H1 (cell line): ENCODE data around the gene LUM. TPM values are rescaled to one million over a fixed set of nuclear protein-coding genes. Genes with fewer than 3 reads are reported as not detected.

Experiments used
- CTCF ChIA-PET: fragments of 300-600 bp; sonication (Branson Sonifier 250); formaldehyde crosslinking; loops from one replicate; lab custom pipeline; 2021; ENCODE audit not compliant: partially characterized antibody; lab: Charles Lee
- POLR2A ChIA-PET: fragments of 300-600 bp; sonication (Branson Sonifier 250); formaldehyde crosslinking; loops from one replicate; lab custom pipeline; 2021; ENCODE audit warnings: inconsistent platforms; ENCODE audit not compliant: partially characterized antibody; lab: Charles Lee
- DNase-seq, 2 experiments: peaks; one replicate each; pipeline versions ENCODE4 v3.0.0 to v3.0.0-alpha.2; 2010 to 2022; ENCODE audit warnings: low spot score in 2 of 2, low read depth in 1 of 2, mixed read lengths in 1 of 2
- FAIRE-seq: peaks from 2 replicates; lab custom pipeline; 2011; peaks lifted over from hg19 to GRCh38; lab: Jason Lieb, UNC
- H2AFZ ChIP-seq: 2 replicates; pipeline ENCODE4 v1.8.1; 2012; ENCODE audit warnings: low read length, inconsistent platforms
- H2AK5ac ChIP-seq: 2 replicates; pipeline ENCODE4 v1.6.1; 2013; ENCODE audit warnings: low read depth, low read length
- H2BK120ac ChIP-seq: replicated peaks from 2 replicates; pipeline ENCODE3; 2013; ENCODE audit warnings: low read depth, low read length, inconsistent platforms
- H2BK12ac ChIP-seq: 2 replicates; pipeline ENCODE4 v1.6.1; 2013; ENCODE audit warnings: low read depth, low read length
- H2BK15ac ChIP-seq: 2 replicates; pipeline ENCODE4 v1.6.1; 2013; ENCODE audit warnings: low read length
- H2BK20ac ChIP-seq: 2 replicates; pipeline ENCODE4 v1.6.1; 2013; ENCODE audit warnings: low read length
- H2BK5ac ChIP-seq: 2 replicates; pipeline ENCODE4 v1.6.1; 2013; ENCODE audit warnings: low read depth, low read length
- H3K14ac ChIP-seq: 2 replicates; pipeline ENCODE4 v1.6.1; 2013; ENCODE audit warnings: inconsistent platforms; ENCODE audit not compliant: insufficient read length
- H3K18ac ChIP-seq: 2 replicates; pipeline ENCODE4 v1.6.1; 2013; ENCODE audit warnings: low read length; ENCODE audit errors: extremely low read depth
- H3K23ac ChIP-seq: 2 replicates; pipeline ENCODE4 v1.6.1; 2013; ENCODE audit warnings: inconsistent platforms; ENCODE audit not compliant: insufficient read length
- H3K23me2 ChIP-seq: 2 replicates; pipeline ENCODE4 v1.6.1; 2013; ENCODE audit warnings: low read depth, low read length
- H3K27ac ChIP-seq: 2 replicates; pipeline ENCODE4 v1.6.1; 2011; ENCODE audit warnings: low read depth, low read length, inconsistent platforms
- H3K27me3 ChIP-seq, 4 experiments: replicated peaks in 1 of 4; 1 replicate in 1 of 4; 2 replicates in 3 of 4; pipeline versions ENCODE4 v1.6.1 to v1.8.1; 2011 to 2013; ENCODE audit warnings: low read length in 3 of 4, mild to moderate bottlenecking in 3 of 4, inconsistent platforms in 2 of 4, mixed read lengths in 2 of 4, moderate library complexity in 1 of 4; ENCODE audit not compliant: control insufficient read depth in 3 of 4, insufficient read depth in 3 of 4; ENCODE audit errors: extremely low read depth in 1 of 4
- H3K36me3 ChIP-seq, 4 experiments: 2 replicates each; pipeline versions ENCODE4 v1.6.1 to v1.8.1; 2011 to 2013; ENCODE audit warnings: mild to moderate bottlenecking in 4 of 4, low read length in 3 of 4, moderate library complexity in 2 of 4, control low read depth in 1 of 4, inconsistent platforms in 1 of 4; ENCODE audit not compliant: insufficient read depth in 4 of 4, control insufficient read depth in 2 of 4
- H3K4ac ChIP-seq: replicated peaks from 2 replicates; pipeline ENCODE3; 2013; ENCODE audit warnings: low read length, low read depth, mixed read lengths, inconsistent platforms; ENCODE audit not compliant: insufficient read length
- H3K4me1 ChIP-seq, 4 experiments: replicated peaks in 1 of 4; 1 replicate in 1 of 4; 2 replicates in 3 of 4; pipeline versions ENCODE4 v1.6.1 to v1.8.1; 2011 to 2013; ENCODE audit warnings: low read length in 3 of 4, inconsistent platforms in 2 of 4, mixed read lengths in 1 of 4; ENCODE audit not compliant: insufficient read depth in 4 of 4, control insufficient read depth in 3 of 4
- H3K4me2 ChIP-seq, 2 experiments: 2 replicates each; pipeline versions ENCODE4 v1.6.1 to v1.8.1; 2011 to 2013; ENCODE audit warnings: low read depth in 2 of 2, low read length in 2 of 2, control low read depth in 1 of 2, inconsistent platforms in 1 of 2, mild to moderate bottlenecking in 1 of 2; ENCODE audit not compliant: insufficient read depth in 1 of 2
- H3K4me3 ChIP-seq, 4 experiments: fragments of 200-600, 300-600 bp in 1 of 4; sonication (generic), shearing (Covaris generic), sonication (Bioruptor Twin) in 1 of 4; 2 replicates each; pipeline versions ENCODE4 v1.5.1 to v1.8.1; 2011 to 2016; ENCODE audit warnings: low read length in 4 of 4, low read depth in 3 of 4, control low read depth in 2 of 4, inconsistent platforms in 2 of 4, mild to moderate bottlenecking in 2 of 4, mixed read lengths in 1 of 4, moderate library complexity in 1 of 4; ENCODE audit not compliant: insufficient read depth in 2 of 4; ENCODE audit errors: extremely low read depth in 1 of 4
- H3K56ac ChIP-seq: replicated peaks from 2 replicates; pipeline ENCODE3; 2013; ENCODE audit warnings: low read depth, mild to moderate bottlenecking, mixed read lengths, low read length, inconsistent platforms; ENCODE audit not compliant: insufficient read length
- H3K79me1 ChIP-seq: 2 replicates; pipeline ENCODE4 v1.6.1; 2013; ENCODE audit warnings: low read depth, low read length, control low read depth
- H3K79me2 ChIP-seq, 2 experiments: 2 replicates each; pipeline versions ENCODE4 v1.6.1 to v1.8.1; 2012 to 2013; ENCODE audit warnings: low read length in 2 of 2, mild to moderate bottlenecking in 2 of 2, inconsistent platforms in 1 of 2; ENCODE audit not compliant: insufficient read depth in 2 of 2, control insufficient read depth in 1 of 2
- H3K9ac ChIP-seq, 4 experiments: replicated peaks in 1 of 4; 1 replicate in 1 of 4; 2 replicates in 3 of 4; pipeline versions ENCODE4 v1.6.1 to v1.8.1; 2011 to 2013; ENCODE audit warnings: low read depth in 3 of 4, low read length in 3 of 4, control low read depth in 2 of 4, mild to moderate bottlenecking in 2 of 4, moderate library complexity in 2 of 4, inconsistent platforms in 1 of 4; ENCODE audit errors: extremely low read depth in 1 of 4
- H3K9me3 ChIP-seq, 2 experiments: 2 replicates each; pipeline versions ENCODE4 v1.6.1 to v1.8.1; 2012 to 2013; ENCODE audit warnings: mild to moderate bottlenecking in 2 of 2, moderate library complexity in 2 of 2, control low read depth in 1 of 2, inconsistent platforms in 1 of 2, low read depth in 1 of 2, low read length in 1 of 2, mixed read lengths in 1 of 2; ENCODE audit not compliant: insufficient read depth in 2 of 2
- H4K20me1 ChIP-seq, 2 experiments: replicated peaks in 1 of 2; 2 replicates each; pipeline versions ENCODE3 to v1.8.1; 2011 to 2013; ENCODE audit warnings: inconsistent platforms in 2 of 2, low read length in 2 of 2, mild to moderate bottlenecking in 1 of 2; ENCODE audit not compliant: insufficient read depth in 2 of 2, control insufficient read depth in 1 of 2
- H4K5ac ChIP-seq: 2 replicates; pipeline ENCODE4 v1.6.1; 2013; ENCODE audit warnings: low read length, low read depth, mixed read lengths, inconsistent platforms; ENCODE audit not compliant: insufficient read length
- H4K8ac ChIP-seq: 2 replicates; pipeline ENCODE4 v1.8.0; 2013; ENCODE audit warnings: mild to moderate bottlenecking, moderate library complexity, low read length, inconsistent platforms; ENCODE audit not compliant: insufficient read depth; ENCODE audit errors: extremely low read depth
- H4K91ac ChIP-seq: replicated peaks from 2 replicates; pipeline ENCODE3; 2013; ENCODE audit warnings: low read length, mixed read lengths, inconsistent platforms; ENCODE audit not compliant: insufficient read length
- BCL11A ChIP-seq, 2 experiments: IDR thresholded peaks; one replicate each; pipeline ENCODE4 v1.6.1; 2011; ENCODE audit warnings: low read depth in 2 of 2, low read length in 2 of 2, mild to moderate bottlenecking in 2 of 2
- CHD1 ChIP-seq: IDR thresholded peaks from 2 replicates; pipeline ENCODE4 v1.6.1; 2012; ENCODE audit warnings: low read depth, low read length, improper control_type of control experiment
- CHD2 ChIP-seq: IDR thresholded peaks from 2 replicates; pipeline ENCODE4 v1.6.1; 2012; ENCODE audit warnings: low read length, improper control_type of control experiment
- EZH2 ChIP-seq: fragments of 200-600 bp; sonication (generic); IDR thresholded peaks from 2 replicates; pipeline ENCODE4 v1.7.1; 2012; ENCODE audit warnings: low read depth, mild to moderate bottlenecking, moderate library complexity, low read length, inconsistent platforms; ENCODE audit not compliant: severe bottlenecking
- GABPA ChIP-seq: IDR thresholded peaks from 2 replicates; pipeline ENCODE4 v1.6.1; 2011; ENCODE audit warnings: mild to moderate bottlenecking, low read length, moderate library complexity, borderline replicate concordance; ENCODE audit not compliant: insufficient read depth
- JUN ChIP-seq: IDR thresholded peaks from 2 replicates; pipeline ENCODE4 v1.6.1; 2011; ENCODE audit warnings: low read depth, mild to moderate bottlenecking, improper control_type of control experiment, low read length
- KDM1A ChIP-seq: fragments of 200-600, 300-600 bp; sonication (generic); IDR thresholded peaks from 2 replicates; pipeline ENCODE4 v1.7.1; 2016; ENCODE audit warnings: mild to moderate bottlenecking, low read length, borderline replicate concordance
- MAFK ChIP-seq: IDR thresholded peaks from 2 replicates; pipeline ENCODE4 v1.6.1; 2012; ENCODE audit warnings: low read depth, mild to moderate bottlenecking, improper control_type of control experiment, low read length
- POLR2A ChIP-seq, 2 experiments: IDR thresholded peaks; 1 replicate in 1 of 2; 2 replicates in 1 of 2; pipeline ENCODE4 v1.6.1; 2011; ENCODE audit warnings: low read depth in 2 of 2, low read length in 2 of 2, mild to moderate bottlenecking in 2 of 2; ENCODE audit errors: control extremely low read depth in 1 of 2
- RAD21 ChIP-seq, 2 experiments: IDR thresholded peaks in 1 of 2; conservative IDR thresholded peaks in 1 of 2; 2 replicates each; pipeline ENCODE4 v1.6.1; 2011; ENCODE audit warnings: low read depth in 2 of 2, low read length in 2 of 2, improper control_type of control experiment in 1 of 2, inconsistent platforms in 1 of 2, mild to moderate bottlenecking in 1 of 2, moderate library complexity in 1 of 2
- RXRA ChIP-seq: IDR thresholded peaks from 2 replicates; pipeline ENCODE4 v1.6.1; 2011; ENCODE audit warnings: low read depth, mild to moderate bottlenecking, low read length, moderate library complexity; ENCODE audit not compliant: insufficient read depth
- SP1 ChIP-seq: IDR thresholded peaks from 2 replicates; pipeline ENCODE4 v1.6.1; 2011; ENCODE audit warnings: low read depth, low read length
- SP2 ChIP-seq: IDR thresholded peaks from 2 replicates; pipeline ENCODE4 v1.6.1; 2012; ENCODE audit warnings: mild to moderate bottlenecking, low read length, inconsistent platforms
- TBP ChIP-seq: IDR thresholded peaks from 2 replicates; pipeline ENCODE4 v1.6.1; 2011; ENCODE audit warnings: low read depth, low read length, improper control_type of control experiment
- YY1 ChIP-seq: IDR thresholded peaks from 2 replicates; pipeline ENCODE4 v1.6.1; 2011; ENCODE audit warnings: low read depth, mild to moderate bottlenecking, low read length
- ZNF274 ChIP-seq: IDR thresholded peaks from 2 replicates; pipeline ENCODE4 v1.7.0; 2012; ENCODE audit warnings: low read length, borderline replicate concordance; ENCODE audit errors: extremely low read depth
- WGBS, 2 experiments: shearing (Covaris generic) in 1 of 2; methylation state at CpG; one replicate each; pipeline versions ENCODE4 v1.1.6 to v1.1.7; 2013 to 2015; ENCODE audit warnings: low lambda C conversion rate in 2 of 2, mixed read lengths in 2 of 2, inconsistent platforms in 1 of 2, low coverage in 1 of 2, missing lambda C conversion rate in 1 of 2; ENCODE audit not compliant: insufficient replicate concordance in 2 of 2, insufficient coverage in 1 of 2, insufficient read length in 1 of 2; ENCODE audit errors: extremely low coverage in 1 of 2, missing lambda C conversion rate in 1 of 2; 5-methylcytosine and 5-hydroxymethylcytosine counted together
- polyA plus RNA-seq, 7 experiments: library from polyadenylated mRNA; depleted of rRNA in 3 of 7; stranded (reverse) in 5 of 7; unstranded in 2 of 7; fragments of >200 nt in 5 of 7; fragments of 200-250 nt in 2 of 7; gene quantifications; 1 replicate in 5 of 7; 2 replicates in 1 of 7; 4 replicates in 1 of 7; pipeline versions ENCODE4 v1.2.1 to v1.2.3, GENCODE V29; 2011 to 2013; ENCODE audit warnings: missing spikeins in 2 of 7, mixed read lengths in 2 of 7
- total RNA-seq: library from RNA; stranded (reverse); fragmentation: NEBNext Ultra II Directional; extraction: Animal tissue kit (Norgen Biotek cat#: 25700); gene quantifications from 2 replicates; pipeline ENCODE4 v1.2.1, GENCODE V29; 2021

Gene LUM
- total and polyA plus RNA-seq, 2 of the 8 experiments (the other 6 are each of a cell fraction or from before 2014, with no cell fraction given) = not detected

DNA sequence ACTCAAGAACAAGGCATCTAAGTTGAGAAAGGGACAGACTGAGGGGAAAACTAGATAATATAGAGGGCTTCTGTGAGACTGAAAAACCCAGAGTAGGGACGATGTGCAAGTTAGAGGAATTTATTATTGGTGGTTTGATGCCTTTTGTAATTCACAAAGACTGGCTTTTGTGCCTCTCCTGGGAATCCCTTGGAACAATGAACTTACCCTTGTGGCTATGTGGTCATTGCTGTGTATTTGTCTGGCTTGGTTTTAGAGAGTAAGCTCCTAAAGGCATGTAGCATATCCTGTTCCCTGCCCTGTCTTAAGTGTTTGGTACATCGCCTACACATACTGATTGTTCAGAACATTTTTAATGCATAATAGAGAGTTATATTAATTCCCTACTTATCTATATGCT is 44.7 kb upstream of the LUM start:
- no peak overlapping the region for H2BK12ac ChIP-seq
- no peak for TF ChIP-seq SP2
- TF ChIP-seq BCL11A (IDR thresholded peaks at IDR 0.05; ENCODE audit: low read depth in 2 of 2, low read length in 2 of 2) = no peak
- no peak for TF ChIP-seq KDM1A
- TF ChIP-seq GABPA = no peak
- TF ChIP-seq EZH2 = no peak
- no peak for TF ChIP-seq JUN
- TF ChIP-seq MAFK = no peak
- TF ChIP-seq CHD2 = no peak
- TF ChIP-seq RXRA = no peak
- no peak for TF ChIP-seq SP1
- no peak for TF ChIP-seq TBP
- no peak for TF ChIP-seq ZNF274
- TF ChIP-seq POLR2A (IDR thresholded peaks at IDR 0.05; ENCODE audit: control extremely low read depth in 1 of 2, low read depth in 2 of 2, low read length in 2 of 2) = no peak
- TF ChIP-seq YY1 = no peak
- no peak for TF ChIP-seq CHD1
- no peak for TF ChIP-seq RAD21 (IDR thresholded peaks at IDR 0.05 in 1 of 2, conservative IDR thresholded peaks at IDR 0.05 in 1 of 2; ENCODE audit: low read depth in 2 of 2, low read length in 2 of 2)

More for the DNA sequence above, 44.7 kb upstream of the LUM start:
- Histone ChIP-seq H2AFZ (no peak overlapping the region), H2BK15ac (no peak overlapping the region), H3K4me3 (no peak overlapping the region), H3K56ac (no peak overlapping the region), H2AK5ac (no peak overlapping the region), H4K91ac (no peak overlapping the region), H3K79me1 (no peaks in the 10 kb centered on the region), H3K9me3 (no peaks in the 10 kb centered on the region), H3K14ac (no peak overlapping the region), H4K20me1 (no peaks in the 10 kb centered on the region), H3K23me2 (no peaks in the 10 kb centered on the region), H3K79me2 (no peaks in the 10 kb centered on the region), H3K27ac (no peak overlapping the region), H3K4me1 (no peaks in the 10 kb centered on the region), H3K4me2 (no peak overlapping the region), H4K8ac (no peak overlapping the region), H3K23ac (no peak overlapping the region), H2BK5ac (no peak overlapping the region), H3K4ac (no peak overlapping the region), H2BK20ac (no peak overlapping the region), H3K36me3 (no peaks in the 10 kb centered on the region), H4K5ac (no peak overlapping the region), H2BK120ac (no peak overlapping the region), H3K27me3 (no peaks in the 10 kb centered on the region), H3K18ac (no peak overlapping the region), H3K9ac (no peak overlapping the region)
- ChIA-PET CTCF (interaction anchor here (0.5 kb wide), 1 partner anchor 20 kb away, joined by 3 read pairs; no protein-coding TSS in a partner anchor), POLR2A (no interaction called here)
- no peak for FAIRE-seq
- 55% methylated on average over 2 of the region's 2 CpGs; no CpG with 5 or more reads in 1 of the 2 experiments for WGBS, 2 experiments
- no peak for DNase-seq
